Ovary (tissue), 3 donors: ENCODE measurements around the gene GAS6.

Experiments
- POLR2A ChIP-seq: fragments of 450-650 bp; IDR thresholded peaks from one replicate; pipeline ENCODE4 v1.6.1; 2017; ENCODE audit warnings: antibody characterized with exemption, mild to moderate bottlenecking, moderate library complexity
- TF ChIP-seq, protein P1 (sequence below), 3 donors: fragments of 450-650 bp in 2 of 3; fragments of 200-600 bp in 1 of 3; IDR thresholded peaks; one replicate each; pipeline versions ENCODE4 v1.5.1 to v1.8.0; 2016 to 2022; ENCODE audit warnings: antibody characterized with exemption in 3 of 3, mild to moderate bottlenecking in 1 of 3
- donor health status: DM: no; HTN: no; CAD: no.

DNA sequence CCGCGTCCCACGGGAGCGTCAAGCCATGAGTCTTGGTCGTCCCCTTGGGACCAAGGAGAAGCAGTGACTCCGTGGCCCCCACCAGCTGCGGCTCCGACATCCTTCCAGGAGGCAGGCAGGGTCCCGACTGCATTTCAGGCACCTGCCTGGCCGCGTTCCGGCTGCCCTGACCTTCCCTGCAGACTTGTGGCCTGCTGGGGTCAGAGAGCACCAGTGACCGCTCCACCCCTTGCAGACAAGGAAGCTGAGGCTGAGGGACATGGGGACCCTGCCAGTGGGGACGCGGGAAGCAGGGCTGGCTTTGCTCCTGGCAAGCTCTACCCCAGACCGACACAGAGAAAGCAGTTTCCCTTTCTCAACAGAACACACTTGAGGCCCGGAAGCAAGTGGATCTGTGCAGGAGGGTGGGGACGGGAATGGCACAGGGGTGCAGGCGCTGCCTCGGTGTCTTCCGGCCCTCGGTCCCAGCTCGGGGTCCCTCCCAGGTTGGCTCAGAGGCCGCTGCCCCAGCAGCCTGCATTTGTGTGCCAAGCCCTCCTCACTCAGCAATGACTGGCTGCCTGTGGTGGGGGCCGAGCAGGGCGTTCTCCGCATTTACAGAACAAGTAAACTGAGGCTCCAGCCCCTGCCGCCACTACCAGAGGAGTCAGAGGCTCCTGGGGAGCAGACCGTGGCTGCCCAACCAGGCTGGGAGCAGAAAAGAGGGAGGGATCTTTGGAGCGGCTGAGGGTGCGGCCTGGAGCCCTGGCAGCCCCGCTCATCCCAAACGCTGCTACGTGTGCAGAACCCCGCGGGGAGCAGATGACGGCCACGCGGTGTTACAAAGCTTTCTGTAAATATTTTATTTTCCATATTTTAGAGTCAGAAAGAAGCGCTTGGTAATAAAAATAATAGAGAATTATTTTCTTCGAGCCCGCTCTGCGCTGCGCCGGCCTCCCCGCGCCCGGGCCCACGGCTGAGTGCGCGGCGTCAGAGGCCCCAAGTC is 43.9 kb downstream of the GAS6 start:
- TF ChIP-seq, protein P1, sequence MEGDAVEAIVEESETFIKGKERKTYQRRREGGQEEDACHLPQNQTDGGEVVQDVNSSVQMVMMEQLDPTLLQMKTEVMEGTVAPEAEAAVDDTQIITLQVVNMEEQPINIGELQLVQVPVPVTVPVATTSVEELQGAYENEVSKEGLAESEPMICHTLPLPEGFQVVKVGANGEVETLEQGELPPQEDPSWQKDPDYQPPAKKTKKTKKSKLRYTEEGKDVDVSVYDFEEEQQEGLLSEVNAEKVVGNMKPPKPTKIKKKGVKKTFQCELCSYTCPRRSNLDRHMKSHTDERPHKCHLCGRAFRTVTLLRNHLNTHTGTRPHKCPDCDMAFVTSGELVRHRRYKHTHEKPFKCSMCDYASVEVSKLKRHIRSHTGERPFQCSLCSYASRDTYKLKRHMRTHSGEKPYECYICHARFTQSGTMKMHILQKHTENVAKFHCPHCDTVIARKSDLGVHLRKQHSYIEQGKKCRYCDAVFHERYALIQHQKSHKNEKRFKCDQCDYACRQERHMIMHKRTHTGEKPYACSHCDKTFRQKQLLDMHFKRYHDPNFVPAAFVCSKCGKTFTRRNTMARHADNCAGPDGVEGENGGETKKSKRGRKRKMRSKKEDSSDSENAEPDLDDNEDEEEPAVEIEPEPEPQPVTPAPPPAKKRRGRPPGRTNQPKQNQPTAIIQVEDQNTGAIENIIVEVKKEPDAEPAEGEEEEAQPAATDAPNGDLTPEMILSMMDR (IDR thresholded peaks at IDR 0.05): no peak
- no peak for TF ChIP-seq POLR2A
